ENCODE measurements around the gene HNMT.
A peak's percentile ranks its signal among the peaks of the same experiment; 100 is the strongest.
"Not testable (repeated sequence)": the region's sequence is repeated elsewhere in the genome, so short reads cannot be mapped to it uniquely, and the experiment has no call there.

Gene HNMT

DNA sequence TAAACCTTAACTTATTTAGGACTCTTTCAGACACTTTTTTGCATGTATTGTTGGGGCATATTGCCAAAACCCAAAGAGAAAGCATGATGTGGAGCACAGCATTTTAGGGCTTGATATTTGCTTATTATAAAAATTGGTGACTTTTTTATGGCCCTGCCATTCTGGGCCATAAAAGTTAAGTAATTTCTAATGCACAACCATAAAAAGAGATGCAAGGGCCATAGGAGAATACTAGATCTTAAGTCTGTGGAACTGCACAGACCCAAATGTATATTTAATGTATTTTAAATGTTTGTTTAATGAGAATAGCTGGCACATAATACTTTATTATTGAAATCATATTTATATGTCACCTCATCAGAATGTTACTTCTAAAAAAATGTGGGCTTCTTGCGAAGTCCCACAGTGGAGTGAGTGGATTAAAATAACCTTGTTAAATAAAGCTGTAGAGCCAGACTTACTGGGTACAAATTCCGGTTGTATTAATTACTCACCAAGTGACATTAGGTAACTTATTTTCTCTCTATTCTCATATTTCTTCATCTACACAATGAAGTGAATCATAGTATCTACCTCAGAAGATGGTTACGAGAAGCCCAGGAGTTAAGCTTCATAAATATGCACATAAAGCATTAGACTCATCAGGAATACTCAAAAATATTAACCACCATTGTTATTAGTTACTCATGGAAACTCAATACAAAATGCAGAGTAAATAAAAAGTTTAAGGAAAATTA is 52.2 kb downstream of the HNMT start:
- no peak for DNase-seq

DNA sequence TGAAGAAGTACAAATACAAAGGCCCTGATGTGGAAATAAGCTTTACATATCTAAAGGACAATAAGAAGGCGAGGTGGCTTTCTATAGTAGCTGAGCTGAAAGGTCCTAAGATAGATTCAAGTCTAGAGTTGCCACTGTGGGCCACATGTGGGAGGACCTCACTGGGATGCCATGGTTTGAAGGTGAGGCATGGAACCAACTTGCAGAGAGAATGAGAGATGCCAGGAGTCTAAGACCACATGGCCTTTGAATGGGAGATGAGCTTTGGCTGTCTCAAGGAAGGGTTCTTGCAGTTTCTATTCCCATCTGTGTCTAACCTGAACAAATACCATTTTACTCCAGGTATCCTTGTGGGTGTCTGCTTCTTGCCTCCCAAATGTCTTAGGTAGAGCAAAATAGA is 53.6 kb downstream of the HNMT start:
- DNase-seq, result no peak

- no peak for DNase-seq
Observed at GRCh38 chr2:138018866-138019688, 54.8 kb downstream of the HNMT start.

GRCh38 chr2:138020432-138020831 is 56.2 kb downstream of the HNMT start:
- DNase-seq, result no peak

GRCh38 chr2:138021154-138021553 is 56.9 kb downstream of the HNMT start:
- no peak for DNase-seq

GRCh38 chr2:138023298-138023697 is 59.0 kb downstream of the HNMT start:
- no peak for DNase-seq

DNA sequence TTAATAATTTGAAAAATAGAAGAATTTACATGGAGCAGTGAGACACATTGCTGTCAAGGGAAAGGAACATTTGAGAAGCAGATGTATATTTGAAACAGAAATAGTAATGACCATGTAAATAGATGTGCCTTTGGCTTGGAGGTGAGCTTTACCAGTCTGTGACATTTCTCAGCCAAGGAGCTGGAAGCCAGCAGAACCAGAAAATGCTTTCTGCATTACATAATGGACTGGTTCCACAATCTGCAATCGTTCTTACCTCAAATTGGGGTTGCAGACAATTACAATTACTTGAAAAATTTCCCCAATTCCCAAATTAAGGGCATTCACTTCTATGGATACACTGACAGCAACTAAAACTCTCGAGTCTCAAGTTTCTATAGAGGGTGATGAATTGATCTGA is 59.7 kb downstream of the HNMT start:
- no peak for DNase-seq

DNA sequence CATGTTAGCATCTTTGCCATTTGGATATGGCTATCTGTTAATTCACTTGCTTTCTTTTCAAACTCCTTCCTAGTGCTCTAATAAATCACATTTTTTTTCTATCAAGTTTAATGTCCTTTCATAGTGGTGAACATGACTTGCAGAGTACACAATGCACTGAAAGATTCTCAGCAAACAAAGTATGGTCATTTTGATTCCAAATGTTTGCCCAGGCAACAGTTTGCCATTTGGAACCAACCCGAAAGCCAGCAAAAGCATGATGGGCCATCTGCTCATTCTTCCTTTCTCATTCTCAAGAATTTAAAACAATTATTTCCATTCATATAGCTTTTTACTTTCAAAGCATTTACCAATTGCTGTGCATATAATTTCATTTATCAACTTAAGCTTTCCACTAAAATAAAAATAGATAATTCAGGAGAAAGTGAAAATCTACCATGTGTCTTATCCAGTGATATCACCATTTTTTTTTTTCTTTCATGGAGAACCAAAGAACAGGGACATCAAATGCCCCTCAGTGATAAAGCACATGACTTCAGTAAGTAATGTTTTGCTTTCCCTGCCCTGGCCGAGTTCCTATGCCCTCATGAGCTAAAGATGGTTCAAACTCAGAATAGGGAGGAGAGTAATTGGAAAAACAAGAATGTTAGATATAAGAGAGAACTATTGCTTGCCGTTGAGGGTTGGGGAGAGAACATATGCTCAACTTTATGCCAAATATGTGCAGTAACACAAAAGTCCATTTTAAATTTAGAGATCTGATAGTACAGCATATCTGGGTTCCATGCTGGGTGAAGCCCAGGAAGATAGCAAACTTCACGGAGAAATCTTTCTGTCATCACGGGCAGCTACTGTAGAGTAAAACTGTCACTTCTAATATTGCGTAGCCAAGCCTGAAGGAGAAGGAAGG is 62.1 kb downstream of the HNMT start:
- no peak for DNase-seq

GRCh38 chr2:138028538-138028937 is 64.3 kb downstream of the HNMT start:
- peak; percentile 8 for DNase-seq

- no peak for DNase-seq
Observed at GRCh38 chr2:138029276-138029675, 65.0 kb downstream of the HNMT start.

DNA sequence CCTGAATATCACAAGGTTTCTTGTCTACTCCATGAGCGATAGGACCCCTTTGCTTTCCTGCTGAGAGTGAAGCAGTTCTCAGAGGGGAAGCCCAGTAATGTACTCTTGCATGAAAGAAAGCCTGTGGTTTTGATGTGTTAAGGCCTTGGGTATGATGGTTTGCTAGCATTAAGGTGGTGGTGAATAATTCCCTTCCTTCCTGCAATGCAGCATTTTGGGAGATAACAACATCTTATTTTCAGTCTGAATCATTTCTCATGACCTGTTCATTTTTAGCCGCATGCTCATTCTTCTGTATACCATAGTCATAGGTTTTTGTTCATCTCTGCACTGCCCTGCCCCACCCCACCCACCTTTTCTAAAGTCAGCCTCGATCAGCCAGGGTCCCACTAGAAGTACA is 66.2 kb downstream of the HNMT start:
- no peak for DNase-seq

DNA sequence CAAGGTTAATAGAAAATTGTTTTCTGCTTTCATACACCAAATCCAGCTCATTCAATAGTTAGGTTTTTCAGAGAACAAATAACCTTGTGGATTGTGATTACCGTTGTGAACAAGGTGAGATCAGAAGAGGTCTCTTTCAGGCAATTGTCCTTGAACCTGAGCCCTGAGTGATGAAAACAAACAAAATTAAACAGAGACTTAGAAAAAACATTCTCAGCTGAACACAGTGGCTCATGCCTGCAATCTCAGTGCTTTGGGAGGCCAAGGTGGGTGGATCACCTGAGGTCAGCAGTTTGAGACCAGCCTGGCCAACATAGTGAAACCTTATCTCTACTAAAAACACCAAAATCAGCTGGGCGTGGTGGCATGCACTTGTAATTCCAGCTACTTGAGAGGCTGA is 68.1 kb downstream of the HNMT start:
- no peak for DNase-seq

DNA sequence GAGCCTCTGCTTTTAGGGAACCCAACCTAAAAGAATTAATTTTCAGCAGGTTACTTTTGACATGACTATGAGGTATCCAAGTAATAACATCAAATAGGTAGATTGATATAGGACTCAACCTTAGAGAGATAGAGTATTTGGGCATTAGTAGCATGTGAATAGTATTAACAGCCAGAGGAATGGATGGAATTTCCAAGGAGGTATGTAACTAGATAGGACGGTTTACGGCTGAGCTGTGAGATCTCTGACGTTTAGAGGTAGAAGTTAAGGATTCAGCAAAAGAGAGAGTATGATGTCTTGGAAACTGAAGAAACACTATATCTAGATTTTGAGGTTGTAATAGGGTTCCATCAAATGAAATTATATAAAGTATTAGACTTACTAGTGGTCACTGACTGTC is 70.3 kb downstream of the HNMT start:
- DNase-seq, result no peak

DNA sequence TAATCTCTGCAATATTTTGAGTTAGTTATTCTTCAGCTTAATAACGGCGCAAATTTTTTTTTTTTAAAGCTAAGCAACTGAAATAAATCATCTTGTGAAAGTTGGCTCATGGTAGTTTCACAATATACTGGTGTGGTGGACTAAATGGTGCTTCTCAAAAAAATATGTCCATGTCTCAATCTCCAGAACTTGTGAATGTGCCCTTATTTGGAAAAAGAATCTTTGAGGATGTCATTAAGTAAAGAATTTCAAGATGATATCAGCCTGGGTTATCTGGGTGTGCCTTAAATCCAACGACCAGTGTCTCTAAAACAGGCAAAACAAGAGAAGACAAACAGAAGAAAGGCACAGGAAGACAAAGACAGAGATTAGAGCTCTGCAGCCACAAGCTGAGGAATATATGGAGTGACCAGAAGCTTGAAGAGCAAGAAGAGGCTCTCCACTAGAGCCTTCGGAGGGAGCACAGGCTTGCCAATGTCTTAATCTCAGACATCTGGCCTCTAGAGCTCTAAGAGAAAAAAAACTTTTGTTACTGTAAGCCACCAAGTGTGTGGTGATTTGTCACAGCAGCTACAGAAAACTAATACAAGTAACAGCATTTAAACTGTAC is 71.4 kb downstream of the HNMT start:
- DNase-seq, result no peak

DNA sequence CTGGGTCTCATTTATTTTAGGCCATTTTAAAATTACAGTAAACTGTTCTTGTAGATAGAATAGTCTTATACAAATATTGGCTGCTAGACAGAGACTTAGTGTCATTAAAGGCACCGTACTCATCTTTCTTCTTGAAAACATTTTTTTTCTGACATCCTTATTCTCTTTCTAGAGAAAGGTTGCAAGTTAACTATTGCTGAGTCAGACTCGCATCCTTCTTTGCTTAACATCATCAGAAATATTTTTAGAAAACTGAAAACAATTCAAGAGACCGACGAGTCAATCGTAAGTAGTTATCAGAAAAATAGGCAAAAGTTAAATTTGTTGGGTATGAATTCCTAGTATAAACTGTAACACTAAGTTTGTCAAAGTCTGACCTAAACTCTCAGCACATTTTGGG is 72.2 kb downstream of the HNMT start:
- DNase-seq, result no peak

GRCh38 chr2:138037090-138037489 is 72.8 kb downstream of the HNMT start:
- no peak for DNase-seq

DNA sequence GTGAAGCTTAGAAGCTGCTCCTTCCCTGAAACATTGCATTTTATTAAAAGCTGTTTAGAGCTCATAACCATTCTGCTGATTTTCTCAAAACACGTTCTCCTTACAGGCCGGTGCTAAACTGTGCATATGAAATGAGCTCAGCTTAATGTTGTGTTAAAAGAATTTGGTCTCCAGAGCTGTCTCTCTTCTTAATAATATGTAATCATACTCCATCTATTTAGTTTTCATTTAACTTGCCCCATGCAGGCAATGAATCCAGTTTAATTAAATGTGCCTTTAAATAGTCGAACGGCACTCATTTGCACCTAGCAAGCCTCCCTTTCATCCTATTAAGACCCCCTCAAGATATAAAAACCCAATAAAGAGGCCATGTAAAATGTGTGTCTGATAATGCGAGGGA is 76.3 kb downstream of the HNMT start:
- DNase-seq, result no peak

DNA sequence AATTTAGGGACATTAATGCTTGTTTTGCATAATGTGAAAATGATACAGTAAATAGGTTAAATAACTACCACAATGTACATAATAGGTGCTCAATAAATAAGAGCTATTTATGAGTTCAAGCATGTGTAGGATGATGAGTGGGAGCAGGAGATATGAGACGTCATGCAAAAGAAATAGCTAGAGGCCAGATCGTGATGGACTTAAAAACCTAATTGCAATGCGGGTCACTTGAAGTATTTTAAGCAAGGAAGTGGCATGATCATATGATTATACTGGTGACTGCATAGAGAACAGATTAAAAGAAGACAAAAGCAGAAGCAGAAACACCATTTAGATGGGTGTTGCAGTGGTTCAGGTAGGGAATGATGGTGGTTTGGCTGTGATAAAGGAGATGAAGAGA is 78.0 kb downstream of the HNMT start:
- no peak for DNase-seq

DNA sequence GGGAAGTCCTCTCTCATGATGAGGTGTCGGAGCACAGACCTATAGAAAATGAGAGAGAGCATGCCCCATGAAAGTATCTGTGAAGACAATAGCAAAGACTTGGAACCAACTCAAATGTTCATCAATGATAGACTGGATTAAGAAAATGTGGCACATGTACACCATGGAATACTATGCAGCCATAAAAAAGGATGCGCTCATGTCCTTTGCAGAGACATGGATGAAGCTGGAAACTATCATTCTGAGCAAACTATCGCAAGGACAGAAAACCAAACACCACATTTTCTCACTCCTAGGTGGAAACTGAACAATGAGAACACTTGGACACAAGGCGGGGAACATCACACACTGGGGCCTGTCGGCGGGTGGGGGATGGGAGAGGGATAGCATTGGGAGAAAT is 79.3 kb downstream of the HNMT start:
- DNase-seq, result not testable (repeated sequence)

GRCh38 chr2:138058427-138058826 is 94.2 kb downstream of the HNMT start:
- DNase-seq, result no peak

- no peak for DNase-seq
Observed at GRCh38 chr2:138059487-138060300, 95.4 kb downstream of the HNMT start.

- DNase-seq, result no peak
Observed at GRCh38 chr2:138060301-138060635, 96.0 kb downstream of the HNMT start.

All from CD4-positive, alpha-beta T cell treated with Interleukin-12 subunit alpha and Interleukin-12 subunit beta, for 1 hour (primary cell).